ENCODE results near the gene BMPER.

BMPER gene

DNA sequence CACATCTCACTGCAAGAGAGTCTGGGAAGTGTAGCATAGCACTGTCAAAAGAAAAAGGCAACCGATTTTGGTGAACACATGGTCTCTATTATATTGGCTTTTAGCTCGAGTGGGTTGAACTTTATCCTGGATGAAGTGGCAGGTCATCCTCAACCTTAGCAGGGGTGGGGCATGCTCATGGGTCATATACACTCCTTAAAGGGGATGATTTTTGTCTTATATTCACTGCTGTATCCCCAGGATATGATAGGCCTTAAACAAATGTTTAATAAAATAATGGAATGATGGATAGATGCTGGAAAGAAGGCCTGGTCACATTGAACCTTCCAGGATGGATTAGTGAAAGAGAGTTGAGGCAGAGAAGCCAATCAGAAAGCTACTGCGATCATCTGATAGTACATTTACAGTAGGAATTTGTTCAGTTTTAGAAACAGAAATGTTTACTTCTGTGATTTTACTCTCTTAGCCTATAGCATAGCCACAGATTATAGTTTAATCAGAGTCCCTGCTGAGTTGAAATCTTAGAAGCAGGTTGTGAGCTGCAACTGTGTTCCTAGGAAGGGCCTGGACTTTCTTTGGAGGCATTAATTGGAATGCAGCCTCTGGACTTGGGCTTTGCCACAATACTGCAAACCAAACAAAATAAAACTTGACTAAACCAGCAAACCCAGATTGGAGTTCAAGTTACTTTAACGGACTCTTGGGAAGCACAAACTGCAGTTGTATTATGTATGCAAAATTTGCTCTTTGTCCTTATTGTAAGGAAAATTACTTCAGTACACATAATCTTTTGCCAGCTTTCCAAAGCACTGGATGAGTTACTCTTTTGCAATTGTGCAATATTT, 138.3 kb downstream of the BMPER start:
- TF ChIP-seq, protein P1, sequence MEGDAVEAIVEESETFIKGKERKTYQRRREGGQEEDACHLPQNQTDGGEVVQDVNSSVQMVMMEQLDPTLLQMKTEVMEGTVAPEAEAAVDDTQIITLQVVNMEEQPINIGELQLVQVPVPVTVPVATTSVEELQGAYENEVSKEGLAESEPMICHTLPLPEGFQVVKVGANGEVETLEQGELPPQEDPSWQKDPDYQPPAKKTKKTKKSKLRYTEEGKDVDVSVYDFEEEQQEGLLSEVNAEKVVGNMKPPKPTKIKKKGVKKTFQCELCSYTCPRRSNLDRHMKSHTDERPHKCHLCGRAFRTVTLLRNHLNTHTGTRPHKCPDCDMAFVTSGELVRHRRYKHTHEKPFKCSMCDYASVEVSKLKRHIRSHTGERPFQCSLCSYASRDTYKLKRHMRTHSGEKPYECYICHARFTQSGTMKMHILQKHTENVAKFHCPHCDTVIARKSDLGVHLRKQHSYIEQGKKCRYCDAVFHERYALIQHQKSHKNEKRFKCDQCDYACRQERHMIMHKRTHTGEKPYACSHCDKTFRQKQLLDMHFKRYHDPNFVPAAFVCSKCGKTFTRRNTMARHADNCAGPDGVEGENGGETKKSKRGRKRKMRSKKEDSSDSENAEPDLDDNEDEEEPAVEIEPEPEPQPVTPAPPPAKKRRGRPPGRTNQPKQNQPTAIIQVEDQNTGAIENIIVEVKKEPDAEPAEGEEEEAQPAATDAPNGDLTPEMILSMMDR (IDR thresholded peaks at IDR 0.05; ENCODE audit: low read depth, low read length, missing control alignments), result no peak
- no peak for DNase-seq (ENCODE audit: low read depth)
- in situ Hi-C loops (cut with HindIII; ENCODE audit: low sequenced_read_pairs), result no loop called here
- no peak overlapping the region for H3K4me3 ChIP-seq (ENCODE audit: low read depth, low read length)

DNA sequence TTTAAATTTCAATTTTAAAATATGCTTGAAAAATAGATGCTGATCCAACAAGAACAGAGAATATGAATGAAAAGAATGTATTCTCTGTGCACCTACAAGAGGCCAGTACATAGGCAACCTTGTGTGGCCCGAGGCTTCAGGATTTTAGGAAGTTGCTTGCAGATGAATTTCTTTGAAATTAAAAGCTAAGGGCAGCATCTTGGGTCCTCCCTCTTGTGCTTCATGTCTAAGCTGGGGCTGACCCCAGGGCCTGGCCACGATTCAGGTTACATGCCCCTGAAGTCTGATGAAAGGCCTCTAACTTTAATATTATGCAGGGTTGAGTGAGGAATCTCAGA, 138.9 kb downstream of the BMPER start:
- no peak overlapping the region for H3K4me3 ChIP-seq (ENCODE audit: low read depth, low read length)
- TF ChIP-seq, protein P1 (IDR thresholded peaks at IDR 0.05; ENCODE audit: low read depth, low read length, missing control alignments), result no peak
- DNase-seq (ENCODE audit: low read depth), result no peak
- in situ Hi-C loops (cut with HindIII; ENCODE audit: low sequenced_read_pairs), result no loop called here

GRCh38 chr7:34044734-34045353, 139.5 kb downstream of the BMPER start:
- no peak overlapping the region for H3K4me3 ChIP-seq (ENCODE audit: low read depth, low read length)
- in situ Hi-C loops (cut with HindIII; ENCODE audit: low sequenced_read_pairs), result no loop called here
- TF ChIP-seq, protein P1 (IDR thresholded peaks at IDR 0.05; ENCODE audit: low read depth, low read length, missing control alignments), result no peak
- DNase-seq (ENCODE audit: low read depth), result no peak

DNA sequence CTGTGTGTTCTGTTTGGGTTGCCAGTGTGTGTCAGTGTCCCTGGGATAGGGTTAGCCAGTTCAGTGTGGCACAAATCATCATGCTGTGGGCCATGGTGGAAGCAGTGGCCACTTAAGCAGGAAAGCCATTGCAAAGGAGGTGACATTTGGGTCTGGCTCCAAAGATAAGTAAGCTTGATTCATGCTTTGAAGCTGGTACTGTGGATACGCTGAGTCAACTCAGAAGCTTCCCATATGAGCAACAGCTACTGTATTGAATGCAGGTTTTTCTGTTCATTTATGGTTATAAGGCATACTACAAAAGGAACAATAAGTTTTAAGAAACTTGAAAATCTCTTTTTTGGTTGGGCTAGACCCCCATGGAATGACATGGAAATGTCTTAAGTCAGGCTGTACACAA, 143.1 kb downstream of the BMPER start:
- TF ChIP-seq, protein P1 (IDR thresholded peaks at IDR 0.05; ENCODE audit: low read depth, low read length, missing control alignments), result no peak
- no peak for DNase-seq (ENCODE audit: low read depth)
- H3K4me3 ChIP-seq (ENCODE audit: low read depth, low read length), result no peak overlapping the region
- in situ Hi-C loops (cut with HindIII; ENCODE audit: low sequenced_read_pairs), result no loop called here

- in situ Hi-C loops (cut with HindIII; ENCODE audit: low sequenced_read_pairs), result no loop called here
These were observed 148.7 kb downstream of the BMPER start for GRCh38 chr7:34054075-34054474.

GRCh38 chr7:34057136-34057535, 151.8 kb downstream of the BMPER start:
- in situ Hi-C loops (cut with HindIII; ENCODE audit: low sequenced_read_pairs), result no loop called here
- no peak for DNase-seq (ENCODE audit: low read depth)
- TF ChIP-seq, protein P1 (IDR thresholded peaks at IDR 0.05; ENCODE audit: low read depth, low read length, missing control alignments), result no peak
- no peak overlapping the region for H3K4me3 ChIP-seq (ENCODE audit: low read depth, low read length)

More at GRCh38 chr7:34054075-34054474, 148.7 kb downstream of the BMPER start:
- TF ChIP-seq, protein P1 (IDR thresholded peaks at IDR 0.05; ENCODE audit: low read depth, low read length, missing control alignments), result no peak
- no peak overlapping the region for H3K4me3 ChIP-seq (ENCODE audit: low read depth, low read length)
- no peak for DNase-seq (ENCODE audit: low read depth)

Measured in astrocyte of the cerebellum (primary cell).